Measurements from ENCODE around the gene PDRG1. TPM values are rescaled to one million over a fixed set of nuclear protein-coding genes. Genes with fewer than 3 reads are reported as not detected.

The PDRG1 gene
- total RNA-seq, 1 donor from 2014 or later = 21.2 TPM

DNA sequence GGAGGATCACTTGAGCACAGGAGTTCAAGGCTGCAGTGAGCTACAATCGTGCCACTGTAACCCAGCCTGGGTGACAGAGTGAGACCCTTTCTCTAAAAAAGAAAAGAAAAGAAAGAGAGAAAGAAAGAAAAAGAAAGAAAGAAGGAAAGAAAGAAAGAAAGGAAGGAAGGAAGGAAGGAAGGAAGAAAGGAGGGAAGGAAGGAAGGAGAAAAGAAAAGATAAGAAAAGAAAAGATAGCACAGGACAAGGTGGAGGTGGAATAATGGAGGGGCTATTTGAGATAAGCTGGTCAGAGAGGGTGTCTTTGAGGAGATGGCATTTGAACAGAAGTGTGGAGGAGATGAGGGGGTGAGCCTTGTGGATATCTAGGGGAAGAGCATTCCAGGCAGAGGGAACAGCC lies 2.7 kb upstream of the PDRG1 start:
- DNase-seq (ENCODE audit: low spot score) = no peak
- Mint-ChIP-seq H3K9me3 (ENCODE audit: unreplicated experiment) (no peaks in the 10 kb centered on the region), H3K4me1 (ENCODE audit: unreplicated experiment) (peaks cover 15% of the 10 kb centered on the region), H3K4me3 (ENCODE audit: unreplicated experiment) (no peak overlapping the region), H3K36me3 (ENCODE audit: low read depth, unreplicated experiment) (peaks cover 7% of the 10 kb centered on the region), H3K27ac (ENCODE audit: unreplicated experiment) (peak overlapping the region; percentile 67), H3K27me3 (ENCODE audit: unreplicated experiment) (peaks cover 11% of the 10 kb centered on the region)
- TF ChIP-seq, protein P1, sequence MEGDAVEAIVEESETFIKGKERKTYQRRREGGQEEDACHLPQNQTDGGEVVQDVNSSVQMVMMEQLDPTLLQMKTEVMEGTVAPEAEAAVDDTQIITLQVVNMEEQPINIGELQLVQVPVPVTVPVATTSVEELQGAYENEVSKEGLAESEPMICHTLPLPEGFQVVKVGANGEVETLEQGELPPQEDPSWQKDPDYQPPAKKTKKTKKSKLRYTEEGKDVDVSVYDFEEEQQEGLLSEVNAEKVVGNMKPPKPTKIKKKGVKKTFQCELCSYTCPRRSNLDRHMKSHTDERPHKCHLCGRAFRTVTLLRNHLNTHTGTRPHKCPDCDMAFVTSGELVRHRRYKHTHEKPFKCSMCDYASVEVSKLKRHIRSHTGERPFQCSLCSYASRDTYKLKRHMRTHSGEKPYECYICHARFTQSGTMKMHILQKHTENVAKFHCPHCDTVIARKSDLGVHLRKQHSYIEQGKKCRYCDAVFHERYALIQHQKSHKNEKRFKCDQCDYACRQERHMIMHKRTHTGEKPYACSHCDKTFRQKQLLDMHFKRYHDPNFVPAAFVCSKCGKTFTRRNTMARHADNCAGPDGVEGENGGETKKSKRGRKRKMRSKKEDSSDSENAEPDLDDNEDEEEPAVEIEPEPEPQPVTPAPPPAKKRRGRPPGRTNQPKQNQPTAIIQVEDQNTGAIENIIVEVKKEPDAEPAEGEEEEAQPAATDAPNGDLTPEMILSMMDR (IDR thresholded peaks at IDR 0.05; ENCODE audit: unreplicated experiment) = no peak

GRCh38 chr20:31953556-31954148 lies 1.8 kb upstream of the PDRG1 start:
- TF ChIP-seq, protein P1 (IDR thresholded peaks at IDR 0.05; ENCODE audit: unreplicated experiment) = no peak
- Mint-ChIP-seq H3K36me3 (ENCODE audit: low read depth, unreplicated experiment) (peaks cover 13% of the 10 kb centered on the region), H3K4me1 (ENCODE audit: unreplicated experiment) (peaks cover 19% of the 10 kb centered on the region), H3K9me3 (ENCODE audit: unreplicated experiment) (no peaks in the 10 kb centered on the region), H3K27ac (ENCODE audit: unreplicated experiment) (no peak overlapping the region), H3K4me3 (ENCODE audit: unreplicated experiment) (no peak overlapping the region), H3K27me3 (ENCODE audit: unreplicated experiment) (peaks cover 14% of the 10 kb centered on the region)
- no peak for DNase-seq (ENCODE audit: low spot score)

- DNase-seq (ENCODE audit: low spot score) = no peak
- Mint-ChIP-seq H3K27me3 (ENCODE audit: unreplicated experiment) (peaks cover 17% of the 10 kb centered on the region), H3K27ac (ENCODE audit: unreplicated experiment) (peak overlapping the region; percentile 72), H3K4me3 (ENCODE audit: unreplicated experiment) (peak overlapping the region; percentile 99), H3K9me3 (ENCODE audit: unreplicated experiment) (no peaks in the 10 kb centered on the region), H3K4me1 (ENCODE audit: unreplicated experiment) (peaks cover 19% of the 10 kb centered on the region), H3K36me3 (ENCODE audit: low read depth, unreplicated experiment) (peaks cover 32% of the 10 kb centered on the region)
- TF ChIP-seq, protein P1 (IDR thresholded peaks at IDR 0.05; ENCODE audit: unreplicated experiment) = no peak
These were observed 680 bp downstream of the PDRG1 start for GRCh38 chr20:31951203-31951529.

GRCh38 chr20:31949877-31950646 lies 1.8 kb downstream of the PDRG1 start:
- peaks cover 17% of the 10 kb centered on the region for H3K27me3 Mint-ChIP-seq (ENCODE audit: unreplicated experiment)
- H3K4me1 Mint-ChIP-seq (ENCODE audit: unreplicated experiment) = peaks cover 19% of the 10 kb centered on the region
- peak overlapping the region; percentile 44 for H3K4me3 Mint-ChIP-seq (ENCODE audit: unreplicated experiment)
- H3K9me3 Mint-ChIP-seq (ENCODE audit: unreplicated experiment) = no peaks in the 10 kb centered on the region
- TF ChIP-seq, protein P1 (IDR thresholded peaks at IDR 0.05; ENCODE audit: unreplicated experiment) = no peak
- H3K27ac Mint-ChIP-seq (ENCODE audit: unreplicated experiment) = peak overlapping the region; percentile 33
- DNase-seq (ENCODE audit: low spot score) = no peak
- peaks cover 35% of the 10 kb centered on the region for H3K36me3 Mint-ChIP-seq (ENCODE audit: low read depth, unreplicated experiment)

- H3K4me1 Mint-ChIP-seq (ENCODE audit: unreplicated experiment) = peaks cover 19% of the 10 kb centered on the region
- no peak for DNase-seq (ENCODE audit: low spot score)
- H3K27ac Mint-ChIP-seq (ENCODE audit: unreplicated experiment) = no peak overlapping the region
- no peaks in the 10 kb centered on the region for H3K9me3 Mint-ChIP-seq (ENCODE audit: unreplicated experiment)
- TF ChIP-seq, protein P1 (IDR thresholded peaks at IDR 0.05; ENCODE audit: unreplicated experiment) = no peak
- no peak overlapping the region for H3K4me3 Mint-ChIP-seq (ENCODE audit: unreplicated experiment)
- H3K36me3 Mint-ChIP-seq (ENCODE audit: low read depth, unreplicated experiment) = peaks cover 42% of the 10 kb centered on the region
- peaks cover 12% of the 10 kb centered on the region for H3K27me3 Mint-ChIP-seq (ENCODE audit: unreplicated experiment)
These were observed 3.8 kb downstream of the PDRG1 start for GRCh38 chr20:31948008-31948407.

Data from endothelial cell (in vitro differentiated cells).